ENCODE measurements around the gene SPDEF.

DNA sequence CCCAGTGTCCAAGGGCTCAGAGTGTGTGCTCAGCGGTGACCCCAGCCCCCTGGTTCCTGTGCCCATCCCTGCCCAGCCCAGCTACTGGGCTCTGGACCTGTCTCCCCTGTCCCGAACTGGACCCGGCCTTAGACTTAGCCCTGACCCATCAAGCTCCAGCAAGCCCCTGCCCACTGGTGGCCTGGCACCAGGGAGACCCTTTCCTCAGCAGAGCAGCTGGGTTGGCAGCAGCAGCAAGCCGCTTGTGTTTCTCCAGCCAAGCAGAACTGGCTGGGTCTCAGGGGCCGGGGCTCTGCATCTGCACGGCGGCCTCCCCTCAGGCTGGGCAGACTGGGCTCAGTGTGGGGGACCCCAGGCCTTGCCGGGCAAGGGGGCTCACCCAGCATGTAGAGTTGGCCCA lies 801 bp downstream of the SPDEF start:
- TF ChIP-seq, protein P1, sequence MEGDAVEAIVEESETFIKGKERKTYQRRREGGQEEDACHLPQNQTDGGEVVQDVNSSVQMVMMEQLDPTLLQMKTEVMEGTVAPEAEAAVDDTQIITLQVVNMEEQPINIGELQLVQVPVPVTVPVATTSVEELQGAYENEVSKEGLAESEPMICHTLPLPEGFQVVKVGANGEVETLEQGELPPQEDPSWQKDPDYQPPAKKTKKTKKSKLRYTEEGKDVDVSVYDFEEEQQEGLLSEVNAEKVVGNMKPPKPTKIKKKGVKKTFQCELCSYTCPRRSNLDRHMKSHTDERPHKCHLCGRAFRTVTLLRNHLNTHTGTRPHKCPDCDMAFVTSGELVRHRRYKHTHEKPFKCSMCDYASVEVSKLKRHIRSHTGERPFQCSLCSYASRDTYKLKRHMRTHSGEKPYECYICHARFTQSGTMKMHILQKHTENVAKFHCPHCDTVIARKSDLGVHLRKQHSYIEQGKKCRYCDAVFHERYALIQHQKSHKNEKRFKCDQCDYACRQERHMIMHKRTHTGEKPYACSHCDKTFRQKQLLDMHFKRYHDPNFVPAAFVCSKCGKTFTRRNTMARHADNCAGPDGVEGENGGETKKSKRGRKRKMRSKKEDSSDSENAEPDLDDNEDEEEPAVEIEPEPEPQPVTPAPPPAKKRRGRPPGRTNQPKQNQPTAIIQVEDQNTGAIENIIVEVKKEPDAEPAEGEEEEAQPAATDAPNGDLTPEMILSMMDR (IDR thresholded peaks at IDR 0.05), result no peak
- no peak for TF ChIP-seq POLR2AphosphoS5 (IDR thresholded peaks at IDR 0.05)
- TF ChIP-seq POLR2A (IDR thresholded peaks at IDR 0.05), result no peak
- no peak for TF ChIP-seq EP300 (IDR thresholded peaks at IDR 0.05; ENCODE audit: low read depth)
